ENCODE data around the gene HS6ST1.

The HS6ST1 gene

DNA sequence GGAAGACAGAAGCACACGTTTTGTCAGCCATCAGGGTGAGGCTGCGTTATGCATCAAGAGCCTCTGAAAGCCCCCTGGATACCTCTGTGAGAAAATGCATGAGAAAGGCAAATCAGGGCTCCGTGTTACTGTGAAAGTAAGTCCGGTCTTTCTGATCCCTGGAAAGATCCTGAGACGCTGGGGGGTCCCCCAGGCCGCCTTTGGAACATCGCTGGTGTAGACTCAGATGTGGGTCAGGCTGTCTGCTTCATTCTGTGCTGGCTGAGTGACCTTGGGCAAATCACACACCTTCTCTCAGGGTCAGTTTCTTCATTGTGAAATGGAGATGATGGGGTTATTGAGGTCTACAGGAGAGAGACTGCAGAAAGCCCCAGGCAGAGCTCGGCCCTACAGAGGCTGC lies 42.0 kb upstream of the HS6ST1 start:
- Histone ChIP-seq H3K9me3 (ENCODE audit: control insufficient read depth in 2 of 2, low read length in 2 of 2) (no peaks in the 10 kb centered on the region), H3K4me3 (ENCODE audit: low read length in 2 of 2) (no peak overlapping the region), H3K9ac (ENCODE audit: low read length in 2 of 2) (no peak overlapping the region), H3K4me1 (ENCODE audit: control insufficient read depth, insufficient read depth, low read length) (peaks cover 13% of the 10 kb centered on the region), H3K36me3 (ENCODE audit: control insufficient read depth in 2 of 2, insufficient read depth in 2 of 2, low read length in 2 of 2) (no peaks in the 10 kb centered on the region), H3K27ac (ENCODE audit: low read length) (no peak overlapping the region), H3K27me3 (ENCODE audit: control insufficient read depth in 1 of 2, insufficient read depth in 2 of 2, low read length in 2 of 2) (no peaks in the 10 kb centered on the region)

DNA sequence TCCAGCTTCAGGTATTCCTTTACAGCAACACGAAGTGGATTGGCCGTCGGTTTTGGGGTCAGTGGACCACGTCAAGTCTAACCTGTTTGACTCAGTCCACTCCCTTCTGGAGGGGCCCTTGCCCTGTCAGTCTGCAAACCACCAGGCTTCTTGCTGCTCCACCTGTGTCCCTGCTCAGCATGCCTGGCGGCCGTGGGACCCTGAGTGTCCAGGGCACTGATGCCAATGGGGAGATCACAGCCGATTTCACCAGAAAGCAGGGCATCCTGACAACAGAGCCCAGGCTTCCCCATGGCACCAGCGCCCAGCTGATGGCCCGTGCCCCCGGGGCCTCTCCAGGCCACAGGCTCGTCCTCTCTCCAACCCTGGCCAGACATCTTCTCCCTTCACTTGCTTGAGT lies 41.2 kb upstream of the HS6ST1 start:
- Histone ChIP-seq H3K27ac (ENCODE audit: low read length) (no peak overlapping the region), H3K27me3 (ENCODE audit: control insufficient read depth in 1 of 2, insufficient read depth in 2 of 2, low read length in 2 of 2) (no peaks in the 10 kb centered on the region), H3K4me3 (ENCODE audit: low read length in 2 of 2) (no peak overlapping the region), H3K9ac (ENCODE audit: low read length in 2 of 2) (no peak overlapping the region), H3K9me3 (ENCODE audit: control insufficient read depth in 2 of 2, low read length in 2 of 2) (no peaks in the 10 kb centered on the region), H3K4me1 (ENCODE audit: control insufficient read depth, insufficient read depth, low read length) (peaks cover 13% of the 10 kb centered on the region), H3K36me3 (ENCODE audit: control insufficient read depth in 2 of 2, insufficient read depth in 2 of 2, low read length in 2 of 2) (no peaks in the 10 kb centered on the region)

DNA sequence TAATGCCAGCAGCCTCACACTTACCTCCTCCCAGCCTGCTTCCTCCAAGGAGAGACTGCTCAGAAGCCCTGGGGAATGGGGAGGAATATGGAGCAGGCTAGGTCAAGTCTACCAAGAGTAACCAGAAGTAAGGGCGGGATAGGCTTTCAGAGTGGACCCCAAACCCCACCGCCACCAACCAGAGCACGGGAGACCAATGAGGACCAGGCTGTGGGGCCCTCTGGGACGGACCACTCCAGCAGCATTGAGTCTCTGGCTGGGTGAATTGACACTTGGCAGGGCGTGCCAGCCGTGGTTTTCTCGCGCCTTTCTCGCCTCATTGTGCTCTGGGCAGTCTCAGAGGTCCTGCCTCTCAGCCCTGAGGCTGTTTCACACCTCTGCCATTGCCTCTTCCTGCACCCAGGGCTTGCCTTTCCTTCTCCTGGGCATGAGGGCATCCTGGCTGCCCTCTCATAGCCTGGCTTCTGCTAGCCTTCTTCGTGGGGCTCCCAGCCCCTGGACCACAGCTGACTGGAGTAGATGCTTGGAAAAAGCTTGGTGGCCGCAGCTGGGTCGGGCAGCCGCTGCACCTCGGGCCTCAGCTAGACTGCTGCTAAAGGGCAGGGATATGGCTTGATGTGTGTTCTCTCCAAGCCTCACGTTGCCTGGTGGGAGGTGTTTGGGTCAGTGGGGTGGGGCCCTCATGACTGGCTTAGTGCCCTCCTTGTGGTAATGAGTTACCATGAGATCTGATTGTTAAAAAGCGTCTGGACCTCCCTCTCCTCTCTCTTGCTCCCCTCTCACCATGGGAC lies 40.5 kb upstream of the HS6ST1 start:
- Histone ChIP-seq H3K4me1 (ENCODE audit: control insufficient read depth, insufficient read depth, low read length) (peaks cover 13% of the 10 kb centered on the region), H3K27ac (ENCODE audit: low read length) (no peak overlapping the region), H3K36me3 (ENCODE audit: control insufficient read depth in 2 of 2, insufficient read depth in 2 of 2, low read length in 2 of 2) (no peaks in the 10 kb centered on the region), H3K27me3 (ENCODE audit: control insufficient read depth in 1 of 2, insufficient read depth in 2 of 2, low read length in 2 of 2) (no peaks in the 10 kb centered on the region), H3K4me3 (ENCODE audit: low read length in 2 of 2) (no peak overlapping the region), H3K9me3 (ENCODE audit: control insufficient read depth in 2 of 2, low read length in 2 of 2) (no peaks in the 10 kb centered on the region), H3K9ac (ENCODE audit: low read length in 2 of 2) (no peak overlapping the region)

DNA sequence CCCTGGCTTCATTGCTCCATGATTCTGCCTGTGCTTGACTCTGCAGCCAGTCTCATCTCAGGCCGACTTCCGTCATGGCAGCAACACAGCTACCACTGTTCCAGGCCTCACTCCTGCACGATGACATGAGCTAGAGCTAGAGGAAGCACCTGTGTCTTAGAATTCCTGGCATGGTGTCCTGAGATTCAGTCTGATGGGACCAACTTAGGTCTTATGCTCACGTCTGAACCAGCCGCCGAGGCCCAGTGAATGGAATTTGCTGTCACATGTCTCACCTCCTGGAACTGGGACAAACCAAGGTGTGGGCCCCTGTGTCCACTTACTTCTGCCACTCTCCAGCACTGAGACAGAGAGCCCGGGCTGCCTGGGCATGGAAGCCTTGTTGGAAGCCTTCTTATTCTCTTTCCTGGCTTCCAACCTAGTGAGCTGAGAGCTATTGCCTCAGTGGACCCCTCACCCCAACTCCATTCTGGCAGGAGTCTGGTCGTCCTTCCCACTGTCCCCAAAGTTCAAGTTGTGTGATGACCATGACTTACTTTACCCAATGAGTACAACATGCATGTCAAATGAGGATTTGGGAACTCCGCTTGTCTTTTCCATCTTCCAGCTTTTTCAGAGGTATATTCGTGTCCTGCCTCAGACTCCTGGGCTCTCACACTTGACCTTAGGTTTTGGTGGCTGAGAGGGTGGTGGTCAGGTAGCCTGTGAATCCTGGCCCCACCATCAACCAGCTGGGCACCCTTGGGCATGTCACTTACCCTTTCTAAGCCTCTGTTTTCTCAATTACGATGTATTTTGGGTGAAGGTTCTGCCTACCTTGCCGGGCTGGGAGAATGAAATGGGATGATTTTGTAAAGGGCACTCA lies 39.1 kb upstream of the HS6ST1 start:
- Histone ChIP-seq H3K4me1 (ENCODE audit: control insufficient read depth, insufficient read depth, low read length) (peaks cover 9% of the 10 kb centered on the region), H3K4me3 (ENCODE audit: low read length in 2 of 2) (no peak overlapping the region), H3K27ac (ENCODE audit: low read length) (no peak overlapping the region), H3K27me3 (ENCODE audit: control insufficient read depth in 1 of 2, insufficient read depth in 2 of 2, low read length in 2 of 2) (no peaks in the 10 kb centered on the region), H3K36me3 (ENCODE audit: control insufficient read depth in 2 of 2, insufficient read depth in 2 of 2, low read length in 2 of 2) (no peaks in the 10 kb centered on the region), H3K9ac (ENCODE audit: low read length in 2 of 2) (no peak overlapping the region), H3K9me3 (ENCODE audit: control insufficient read depth in 2 of 2, low read length in 2 of 2) (no peaks in the 10 kb centered on the region)

DNA sequence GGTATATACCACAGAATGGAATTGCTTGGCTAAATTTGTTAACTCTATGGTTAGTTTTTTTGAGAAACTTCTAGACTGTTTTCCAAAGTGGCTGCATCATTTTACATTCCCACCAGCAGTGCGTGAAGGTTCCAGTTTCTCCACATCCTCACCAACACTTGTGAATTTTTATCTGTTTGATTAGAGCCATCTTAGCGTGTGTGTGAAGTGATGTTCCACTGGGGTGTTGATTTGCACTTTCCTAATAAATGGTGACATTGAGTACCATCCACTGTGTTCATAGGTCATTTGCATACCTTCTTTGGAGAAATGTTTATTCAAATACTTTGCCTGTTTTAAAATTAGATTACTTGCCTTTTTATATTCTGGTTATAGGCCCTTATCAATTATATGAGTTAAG lies 37.5 kb upstream of the HS6ST1 start:
- H3K27me3 ChIP-seq (ENCODE audit: control insufficient read depth in 1 of 2, insufficient read depth in 2 of 2, low read length in 2 of 2): no peaks in the 10 kb centered on the region
- no peaks in the 10 kb centered on the region for H3K4me1 ChIP-seq (ENCODE audit: control insufficient read depth, insufficient read depth, low read length)
- H3K27ac ChIP-seq (ENCODE audit: low read length): no peak overlapping the region
- H3K9me3 ChIP-seq (ENCODE audit: control insufficient read depth in 2 of 2, low read length in 2 of 2): peaks cover 0 to 3% of the 10 kb centered on the region in 2 donors
- no peak overlapping the region for H3K9ac ChIP-seq (ENCODE audit: low read length in 2 of 2)
- no peak overlapping the region for H3K4me3 ChIP-seq (ENCODE audit: low read length in 2 of 2)
- no peaks in the 10 kb centered on the region for H3K36me3 ChIP-seq (ENCODE audit: control insufficient read depth in 2 of 2, insufficient read depth in 2 of 2, low read length in 2 of 2)

DNA sequence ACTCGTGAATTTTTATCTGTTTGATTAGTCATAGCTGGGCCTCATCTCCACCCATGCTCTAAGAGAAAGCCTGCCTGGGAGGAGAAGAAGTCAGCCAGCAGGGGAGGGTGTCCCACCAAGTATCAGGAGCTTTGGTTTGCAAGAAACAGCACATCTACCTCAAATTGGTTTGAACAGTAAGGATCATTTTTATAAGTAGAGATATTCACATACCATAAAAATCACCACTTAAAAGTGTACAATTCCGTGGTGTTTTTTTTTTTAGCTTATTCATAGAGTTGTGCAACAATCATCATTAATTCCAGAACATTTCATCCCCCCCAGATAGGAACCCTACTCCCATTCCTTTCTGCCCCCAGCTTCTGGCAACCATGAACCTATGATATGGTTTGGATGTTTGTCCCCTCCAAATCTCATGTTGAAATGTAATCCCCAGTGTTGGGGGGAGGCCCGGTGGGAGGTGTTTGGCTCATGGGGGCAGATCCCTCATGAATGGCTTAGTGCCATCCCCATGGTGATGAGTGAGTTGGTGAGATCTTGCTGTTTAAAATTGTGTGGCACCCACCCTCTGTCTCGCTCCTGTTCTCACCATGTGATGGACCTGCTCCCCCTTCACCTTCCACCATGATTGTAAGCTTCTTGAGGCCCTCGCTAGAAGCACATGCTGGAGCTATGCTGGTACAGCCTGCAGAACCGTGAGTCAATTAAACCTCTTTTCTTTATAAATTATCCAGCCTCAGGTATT lies 36.2 kb upstream of the HS6ST1 start:
- Histone ChIP-seq H3K9me3 (ENCODE audit: control insufficient read depth in 2 of 2, low read length in 2 of 2) (peaks cover 0 to 3% of the 10 kb centered on the region in 2 donors), H3K27ac (ENCODE audit: low read length) (no peak overlapping the region), H3K4me3 (ENCODE audit: low read length in 2 of 2) (no peak overlapping the region), H3K4me1 (ENCODE audit: control insufficient read depth, insufficient read depth, low read length) (no peaks in the 10 kb centered on the region), H3K9ac (ENCODE audit: low read length in 2 of 2) (no peak overlapping the region), H3K27me3 (ENCODE audit: control insufficient read depth in 1 of 2, insufficient read depth in 2 of 2, low read length in 2 of 2) (no peaks in the 10 kb centered on the region), H3K36me3 (ENCODE audit: control insufficient read depth in 2 of 2, insufficient read depth in 2 of 2, low read length in 2 of 2) (no peaks in the 10 kb centered on the region)

DNA sequence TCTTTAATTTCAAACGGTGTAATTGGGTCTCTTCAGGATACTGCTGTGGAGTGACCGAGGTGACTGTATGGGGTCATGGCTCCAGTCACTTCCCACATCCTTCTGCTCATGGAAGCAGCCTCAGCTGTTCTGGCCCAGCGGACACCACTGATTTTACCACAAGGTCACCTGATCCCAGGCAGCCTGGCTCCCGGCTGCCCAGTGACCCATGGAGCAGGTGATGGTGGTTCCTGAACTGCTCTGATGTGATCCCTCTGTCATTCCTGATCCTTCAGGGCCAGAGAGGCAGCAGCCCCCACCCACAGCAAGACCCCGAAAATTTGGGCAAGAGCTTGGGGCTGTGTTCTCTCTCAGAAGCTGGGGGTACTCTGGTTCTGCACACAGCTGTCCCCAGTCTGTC lies 35.5 kb upstream of the HS6ST1 start:
- no peak overlapping the region for H3K9ac ChIP-seq (ENCODE audit: low read length in 2 of 2)
- no peak overlapping the region for H3K4me3 ChIP-seq (ENCODE audit: low read length in 2 of 2)
- H3K9me3 ChIP-seq (ENCODE audit: control insufficient read depth in 2 of 2, low read length in 2 of 2): peaks cover 0 to 3% of the 10 kb centered on the region in 2 donors
- no peaks in the 10 kb centered on the region for H3K27me3 ChIP-seq (ENCODE audit: control insufficient read depth in 1 of 2, insufficient read depth in 2 of 2, low read length in 2 of 2)
- H3K27ac ChIP-seq (ENCODE audit: low read length): no peak overlapping the region
- H3K36me3 ChIP-seq (ENCODE audit: control insufficient read depth in 2 of 2, insufficient read depth in 2 of 2, low read length in 2 of 2): no peaks in the 10 kb centered on the region
- no peaks in the 10 kb centered on the region for H3K4me1 ChIP-seq (ENCODE audit: control insufficient read depth, insufficient read depth, low read length)

DNA sequence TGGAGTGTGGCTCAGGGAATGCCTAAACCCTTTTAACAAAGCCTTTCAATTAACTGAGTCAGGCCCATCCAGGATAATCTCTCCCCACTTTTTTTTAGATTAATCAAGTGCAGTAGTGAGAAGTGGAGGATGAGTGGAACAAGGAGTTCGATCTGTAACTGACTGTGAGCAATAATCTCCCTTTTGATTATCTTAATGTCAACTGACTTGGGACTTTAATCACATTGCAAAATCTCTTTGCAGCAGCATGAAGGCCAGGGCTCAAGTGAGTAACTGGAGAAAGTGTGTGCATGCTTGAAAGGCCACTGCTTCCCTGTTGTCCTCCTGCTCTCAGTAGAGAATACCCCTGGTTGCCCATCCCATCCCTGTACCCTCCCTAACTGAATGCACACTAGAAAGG lies 32.1 kb upstream of the HS6ST1 start:
- Histone ChIP-seq H3K27me3 (ENCODE audit: control insufficient read depth in 1 of 2, insufficient read depth in 2 of 2, low read length in 2 of 2) (no peaks in the 10 kb centered on the region), H3K4me3 (ENCODE audit: low read length in 2 of 2) (no peak overlapping the region), H3K9me3 (ENCODE audit: control insufficient read depth in 2 of 2, low read length in 2 of 2) (peaks cover 0 to 3% of the 10 kb centered on the region in 2 donors), H3K36me3 (ENCODE audit: control insufficient read depth in 2 of 2, insufficient read depth in 2 of 2, low read length in 2 of 2) (no peaks in the 10 kb centered on the region), H3K4me1 (ENCODE audit: control insufficient read depth, insufficient read depth, low read length) (peaks cover 24% of the 10 kb centered on the region), H3K27ac (ENCODE audit: low read length) (no peak overlapping the region), H3K9ac (ENCODE audit: low read length in 2 of 2) (no peak overlapping the region)

DNA sequence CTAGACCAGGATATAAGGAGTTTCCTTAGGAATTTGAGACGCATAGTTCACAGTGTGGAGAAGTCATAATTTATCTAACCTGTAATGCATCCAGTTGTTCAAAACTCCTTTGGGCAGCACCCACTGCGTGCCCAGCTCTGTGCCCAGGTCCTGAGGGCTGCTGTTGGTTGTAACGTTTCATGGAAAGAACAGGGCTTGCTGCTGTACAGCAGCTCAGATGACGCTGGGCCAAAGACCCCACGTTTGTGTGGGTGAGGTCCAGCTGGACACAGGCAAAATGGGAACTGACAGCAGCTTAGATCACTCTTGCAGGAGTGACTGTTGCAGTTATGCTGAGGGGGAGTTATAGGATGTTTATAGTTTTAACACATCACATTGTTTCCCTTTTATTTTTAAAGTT lies 30.0 kb upstream of the HS6ST1 start:
- Histone ChIP-seq H3K27ac (ENCODE audit: low read length) (peak overlapping the region; percentile 74), H3K36me3 (ENCODE audit: control insufficient read depth in 2 of 2, insufficient read depth in 2 of 2, low read length in 2 of 2) (no peaks in the 10 kb centered on the region), H3K4me3 (ENCODE audit: low read length in 2 of 2) (no peak overlapping the region), H3K4me1 (ENCODE audit: control insufficient read depth, insufficient read depth, low read length) (peaks cover 24% of the 10 kb centered on the region), H3K27me3 (ENCODE audit: control insufficient read depth in 1 of 2, insufficient read depth in 2 of 2, low read length in 2 of 2) (no peaks in the 10 kb centered on the region), H3K9me3 (ENCODE audit: control insufficient read depth in 2 of 2, low read length in 2 of 2) (peaks cover 0 to 3% of the 10 kb centered on the region in 2 donors), H3K9ac (ENCODE audit: low read length in 2 of 2) (peak overlapping the region; percentile 29 to 42)

DNA sequence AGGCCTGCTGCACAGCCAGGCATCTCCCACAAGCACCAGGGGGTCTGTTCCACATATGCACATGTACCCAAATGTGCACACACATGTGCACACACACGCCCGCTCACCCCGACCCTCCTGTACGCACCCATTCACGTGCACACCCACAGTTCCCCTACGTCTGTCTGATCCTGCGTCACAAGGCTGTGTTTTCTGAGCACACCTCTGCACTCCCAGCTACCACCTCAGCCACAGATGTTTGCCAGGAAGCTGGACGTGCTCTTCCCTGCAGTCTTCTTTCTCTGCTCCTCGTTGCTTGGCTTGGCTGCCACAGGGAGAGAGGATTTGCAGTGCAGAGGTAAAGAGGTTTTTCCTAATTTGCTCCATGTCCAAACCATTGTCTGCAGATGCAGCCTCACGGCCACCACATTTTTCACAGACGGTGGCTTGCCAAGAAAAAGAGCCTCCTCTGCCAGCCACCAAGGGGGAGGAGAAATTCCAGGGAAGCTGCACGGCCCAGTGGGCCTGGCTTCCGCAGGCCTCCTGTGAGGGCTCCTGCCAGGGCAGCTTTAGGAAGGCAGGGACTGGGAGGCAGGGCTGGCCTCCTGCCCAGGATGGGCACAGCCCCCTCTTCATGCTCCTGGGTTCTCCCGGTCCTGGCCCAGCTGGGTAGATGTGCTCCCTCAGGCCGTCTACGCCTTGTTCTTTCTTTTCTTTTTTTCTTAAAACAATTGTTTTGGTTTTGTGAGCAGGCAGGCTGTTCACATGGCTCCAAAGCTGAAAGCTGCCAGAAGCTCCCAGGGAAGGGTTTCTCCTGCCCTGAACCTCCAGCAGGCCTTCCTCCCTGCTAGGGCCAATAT lies 29.3 kb upstream of the HS6ST1 start:
- Histone ChIP-seq H3K4me1 (ENCODE audit: control insufficient read depth, insufficient read depth, low read length) (peaks cover 24% of the 10 kb centered on the region), H3K36me3 (ENCODE audit: control insufficient read depth in 2 of 2, insufficient read depth in 2 of 2, low read length in 2 of 2) (no peaks in the 10 kb centered on the region), H3K27me3 (ENCODE audit: control insufficient read depth in 1 of 2, insufficient read depth in 2 of 2, low read length in 2 of 2) (no peaks in the 10 kb centered on the region), H3K9ac (ENCODE audit: low read length in 2 of 2) (peak overlapping the region in 1 of 2 donors; percentile 36), H3K4me3 (ENCODE audit: low read length in 2 of 2) (peak overlapping the region in 1 of 2 donors; percentile 47), H3K27ac (ENCODE audit: low read length) (peak overlapping the region; percentile 74), H3K9me3 (ENCODE audit: control insufficient read depth in 2 of 2, low read length in 2 of 2) (peaks cover 0 to 3% of the 10 kb centered on the region in 2 donors)

All from stomach smooth muscle (tissue), 2 donors.